HepG2 (cell line): Measurements from ENCODE around the gene SEMA5B. TPM values are rescaled to one million over a fixed set of nuclear protein-coding genes. Genes with fewer than 3 reads are reported as not detected.

Source experiments
- FOXJ3 ChIP-seq: sonication (generic); formaldehyde crosslinking; IDR thresholded peaks from 2 replicates; pipeline ENCODE4 v1.4.0; 2020; ENCODE audit warnings: missing genetic modification reagents, mild to moderate bottlenecking, borderline replicate concordance
- HNF4A ChIP-seq: sonication (generic); formaldehyde crosslinking; IDR thresholded peaks from 2 replicates; pipeline ENCODE4 v1.4.0; 2020; ENCODE audit warnings: missing genetic modification reagents
- MTA1 ChIP-seq: sonication (generic); formaldehyde crosslinking; IDR thresholded peaks from 2 replicates; pipeline ENCODE4 v1.4.0; 2020; ENCODE audit warnings: missing genetic modification reagents, mild to moderate bottlenecking, borderline replicate concordance
- ZFP36 ChIP-seq: fragments of 150-350 bp; IDR thresholded peaks from 2 replicates; pipeline ENCODE4 v1.6.1; 2018; ENCODE audit warnings: borderline replicate concordance, low read length, low read depth; ENCODE audit not compliant: partially characterized antibody
- ZNF337 ChIP-seq: sonication (generic); formaldehyde crosslinking; IDR thresholded peaks from 2 replicates; pipeline ENCODE4 v1.5.1; 2020; ENCODE audit warnings: missing genetic modification reagents, low read depth, mild to moderate bottlenecking, borderline replicate concordance
- ZNF510 ChIP-seq: sonication (generic); formaldehyde crosslinking; IDR thresholded peaks from 2 replicates; pipeline ENCODE4 v1.4.0; 2020; ENCODE audit warnings: low read depth, mild to moderate bottlenecking, missing genetic modification reagents
- ZNF773 ChIP-seq: sonication (generic); formaldehyde crosslinking; IDR thresholded peaks from 2 replicates; pipeline ENCODE4 v1.4.0; 2020; ENCODE audit warnings: missing genetic modification reagents, borderline replicate concordance
- polyA plus RNA-seq, 8 experiments: library from polyadenylated mRNA; depleted of rRNA in 3 of 8; stranded (reverse) in 7 of 8; unstranded in 1 of 8; fragments of >200 nt; fragmentation: Illumina TruSeq in 4 of 8; extraction: Trizol in 4 of 8; gene quantifications; 2 replicates each; pipeline versions ENCODE4 v1.2.1 to v1.2.3, GENCODE V29; 2011 to 2016; ENCODE audit warnings: low read depth in 4 of 8, missing spikeins in 1 of 8, mixed read lengths in 1 of 8; ENCODE audit not compliant: insufficient read depth in 1 of 8
- total RNA-seq, 5 experiments: library from RNA; depleted of rRNA; stranded (reverse); fragments of >200 nt; fragmentation: Illumina TruSeq; extraction: Trizol; gene quantifications; 2 replicates each; pipeline ENCODE4 v1.2.3, GENCODE V29; 2016; ENCODE audit warnings: low read depth in 1 of 5
- TF ChIP-seq, protein P1 (sequence below): IDR thresholded peaks from 2 replicates; pipeline ENCODE4 v1.6.1; 2016; ENCODE audit warnings: low read depth, missing genetic modification reagents, missing compliant biosample characterization
- TF ChIP-seq, protein P2 (sequence below): sonication (generic); formaldehyde crosslinking; IDR thresholded peaks from 2 replicates; pipeline ENCODE4 v1.4.0; 2020; ENCODE audit warnings: missing genetic modification reagents

Gene SEMA5B
- total and polyA plus RNA-seq, 2 of the 13 experiments (the other 11 are each of a cell fraction or from before 2014, with no cell fraction given): not detected

DNA sequence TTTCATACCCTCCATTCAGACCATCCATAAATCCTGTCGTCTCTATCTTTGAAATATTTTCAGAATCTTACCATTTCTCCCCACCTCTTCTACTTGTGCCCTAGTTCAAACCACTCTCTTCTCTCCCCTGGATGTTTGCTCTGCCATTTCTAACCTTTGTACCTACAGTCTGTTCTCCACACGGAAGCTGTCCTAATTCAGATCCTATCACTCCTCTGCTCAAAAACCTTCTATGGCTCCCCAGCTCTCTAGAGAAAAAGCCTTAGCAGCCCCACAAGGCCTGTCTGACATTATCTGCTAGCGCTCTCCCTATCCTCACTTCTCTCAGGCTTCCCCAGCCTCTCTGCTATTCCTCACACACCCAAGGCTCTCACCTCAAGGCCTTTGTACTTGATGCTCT lies 4.5 kb upstream of the SEMA5B start (continued):
- TF ChIP-seq, protein P1, sequence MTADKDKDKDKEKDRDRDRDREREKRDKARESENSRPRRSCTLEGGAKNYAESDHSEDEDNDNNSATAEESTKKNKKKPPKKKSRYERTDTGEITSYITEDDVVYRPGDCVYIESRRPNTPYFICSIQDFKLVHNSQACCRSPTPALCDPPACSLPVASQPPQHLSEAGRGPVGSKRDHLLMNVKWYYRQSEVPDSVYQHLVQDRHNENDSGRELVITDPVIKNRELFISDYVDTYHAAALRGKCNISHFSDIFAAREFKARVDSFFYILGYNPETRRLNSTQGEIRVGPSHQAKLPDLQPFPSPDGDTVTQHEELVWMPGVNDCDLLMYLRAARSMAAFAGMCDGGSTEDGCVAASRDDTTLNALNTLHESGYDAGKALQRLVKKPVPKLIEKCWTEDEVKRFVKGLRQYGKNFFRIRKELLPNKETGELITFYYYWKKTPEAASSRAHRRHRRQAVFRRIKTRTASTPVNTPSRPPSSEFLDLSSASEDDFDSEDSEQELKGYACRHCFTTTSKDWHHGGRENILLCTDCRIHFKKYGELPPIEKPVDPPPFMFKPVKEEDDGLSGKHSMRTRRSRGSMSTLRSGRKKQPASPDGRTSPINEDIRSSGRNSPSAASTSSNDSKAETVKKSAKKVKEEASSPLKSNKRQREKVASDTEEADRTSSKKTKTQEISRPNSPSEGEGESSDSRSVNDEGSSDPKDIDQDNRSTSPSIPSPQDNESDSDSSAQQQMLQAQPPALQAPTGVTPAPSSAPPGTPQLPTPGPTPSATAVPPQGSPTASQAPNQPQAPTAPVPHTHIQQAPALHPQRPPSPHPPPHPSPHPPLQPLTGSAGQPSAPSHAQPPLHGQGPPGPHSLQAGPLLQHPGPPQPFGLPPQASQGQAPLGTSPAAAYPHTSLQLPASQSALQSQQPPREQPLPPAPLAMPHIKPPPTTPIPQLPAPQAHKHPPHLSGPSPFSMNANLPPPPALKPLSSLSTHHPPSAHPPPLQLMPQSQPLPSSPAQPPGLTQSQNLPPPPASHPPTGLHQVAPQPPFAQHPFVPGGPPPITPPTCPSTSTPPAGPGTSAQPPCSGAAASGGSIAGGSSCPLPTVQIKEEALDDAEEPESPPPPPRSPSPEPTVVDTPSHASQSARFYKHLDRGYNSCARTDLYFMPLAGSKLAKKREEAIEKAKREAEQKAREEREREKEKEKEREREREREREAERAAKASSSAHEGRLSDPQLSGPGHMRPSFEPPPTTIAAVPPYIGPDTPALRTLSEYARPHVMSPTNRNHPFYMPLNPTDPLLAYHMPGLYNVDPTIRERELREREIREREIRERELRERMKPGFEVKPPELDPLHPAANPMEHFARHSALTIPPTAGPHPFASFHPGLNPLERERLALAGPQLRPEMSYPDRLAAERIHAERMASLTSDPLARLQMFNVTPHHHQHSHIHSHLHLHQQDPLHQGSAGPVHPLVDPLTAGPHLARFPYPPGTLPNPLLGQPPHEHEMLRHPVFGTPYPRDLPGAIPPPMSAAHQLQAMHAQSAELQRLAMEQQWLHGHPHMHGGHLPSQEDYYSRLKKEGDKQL (CRISPR knock-in tag): no peak
- TF ChIP-seq ZNF510 (CRISPR knock-in tag): no peak
- TF ChIP-seq ZNF773 (CRISPR knock-in tag): no peak
- no peak for TF ChIP-seq FOXJ3 (CRISPR knock-in tag)
- TF ChIP-seq ZFP36: peak; percentile 64
- TF ChIP-seq, protein P2, sequence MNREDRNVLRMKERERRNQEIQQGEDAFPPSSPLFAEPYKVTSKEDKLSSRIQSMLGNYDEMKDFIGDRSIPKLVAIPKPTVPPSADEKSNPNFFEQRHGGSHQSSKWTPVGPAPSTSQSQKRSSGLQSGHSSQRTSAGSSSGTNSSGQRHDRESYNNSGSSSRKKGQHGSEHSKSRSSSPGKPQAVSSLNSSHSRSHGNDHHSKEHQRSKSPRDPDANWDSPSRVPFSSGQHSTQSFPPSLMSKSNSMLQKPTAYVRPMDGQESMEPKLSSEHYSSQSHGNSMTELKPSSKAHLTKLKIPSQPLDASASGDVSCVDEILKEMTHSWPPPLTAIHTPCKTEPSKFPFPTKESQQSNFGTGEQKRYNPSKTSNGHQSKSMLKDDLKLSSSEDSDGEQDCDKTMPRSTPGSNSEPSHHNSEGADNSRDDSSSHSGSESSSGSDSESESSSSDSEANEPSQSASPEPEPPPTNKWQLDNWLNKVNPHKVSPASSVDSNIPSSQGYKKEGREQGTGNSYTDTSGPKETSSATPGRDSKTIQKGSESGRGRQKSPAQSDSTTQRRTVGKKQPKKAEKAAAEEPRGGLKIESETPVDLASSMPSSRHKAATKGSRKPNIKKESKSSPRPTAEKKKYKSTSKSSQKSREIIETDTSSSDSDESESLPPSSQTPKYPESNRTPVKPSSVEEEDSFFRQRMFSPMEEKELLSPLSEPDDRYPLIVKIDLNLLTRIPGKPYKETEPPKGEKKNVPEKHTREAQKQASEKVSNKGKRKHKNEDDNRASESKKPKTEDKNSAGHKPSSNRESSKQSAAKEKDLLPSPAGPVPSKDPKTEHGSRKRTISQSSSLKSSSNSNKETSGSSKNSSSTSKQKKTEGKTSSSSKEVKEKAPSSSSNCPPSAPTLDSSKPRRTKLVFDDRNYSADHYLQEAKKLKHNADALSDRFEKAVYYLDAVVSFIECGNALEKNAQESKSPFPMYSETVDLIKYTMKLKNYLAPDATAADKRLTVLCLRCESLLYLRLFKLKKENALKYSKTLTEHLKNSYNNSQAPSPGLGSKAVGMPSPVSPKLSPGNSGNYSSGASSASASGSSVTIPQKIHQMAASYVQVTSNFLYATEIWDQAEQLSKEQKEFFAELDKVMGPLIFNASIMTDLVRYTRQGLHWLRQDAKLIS (CRISPR knock-in tag): no peak
- TF ChIP-seq HNF4A (CRISPR knock-in tag): peak; percentile 44; the same call in 1 of the 2 replicates
- no peak for TF ChIP-seq ZNF337 (CRISPR knock-in tag)
- TF ChIP-seq MTA1 (CRISPR knock-in tag): no peak
